Mononuclear cell (primary cell): ENCODE results near the gene EDAR. TPM values are rescaled to one million over a fixed set of nuclear protein-coding genes. Genes with fewer than 3 reads are reported as not detected.

Experiments
- H3K27me3 ChIP-seq: 2 replicates; pipeline ENCODE4 v1.6.0; 2011; ENCODE audit warnings: low read length, control low read depth; ENCODE audit not compliant: insufficient read depth
- H3K4me1 ChIP-seq: 2 replicates; pipeline ENCODE4 v1.5.1; 2011; ENCODE audit warnings: mild to moderate bottlenecking, low read length, control low read depth; ENCODE audit not compliant: insufficient read depth
- H3K4me3 ChIP-seq: 2 replicates; pipeline ENCODE4 v1.5.1; 2011; ENCODE audit warnings: mild to moderate bottlenecking, low read length, moderate library complexity
- H3K9me3 ChIP-seq: 2 replicates; pipeline ENCODE4 v1.5.1; 2011; ENCODE audit warnings: low read depth, mild to moderate bottlenecking, control low read depth, low read length
- total RNA-seq: library from RNA; depleted of rRNA; stranded (reverse); fragments of >200 nt; gene quantifications from one replicate; pipeline ENCODE4 v1.2.3, GENCODE V29; 2012

The EDAR gene
- total RNA-seq, 1 donor: 2.5 TPM

- H3K27me3 ChIP-seq: no peaks in the 10 kb centered on the region
- no peaks in the 10 kb centered on the region for H3K9me3 ChIP-seq
- no peak overlapping the region for H3K4me3 ChIP-seq
- no peaks in the 10 kb centered on the region for H3K4me1 ChIP-seq
Measured at GRCh38 chr2:108942231-108942825, 46.7 kb downstream of the EDAR start.

- Histone ChIP-seq H3K4me1 (no peaks in the 10 kb centered on the region), H3K4me3 (no peak overlapping the region), H3K9me3 (no peaks in the 10 kb centered on the region), H3K27me3 (no peaks in the 10 kb centered on the region)
Measured at GRCh38 chr2:108941767-108942166, 47.3 kb downstream of the EDAR start.

GRCh38 chr2:108941161-108941665 is 47.8 kb downstream of the EDAR start:
- Histone ChIP-seq H3K27me3 (no peaks in the 10 kb centered on the region), H3K4me1 (no peaks in the 10 kb centered on the region), H3K9me3 (no peaks in the 10 kb centered on the region), H3K4me3 (no peak overlapping the region)

GRCh38 chr2:108940156-108940555 is 48.9 kb downstream of the EDAR start:
- Histone ChIP-seq H3K27me3 (no peaks in the 10 kb centered on the region), H3K9me3 (no peaks in the 10 kb centered on the region), H3K4me3 (no peak overlapping the region), H3K4me1 (no peaks in the 10 kb centered on the region)

- H3K4me3 ChIP-seq: no peak overlapping the region
- no peaks in the 10 kb centered on the region for H3K27me3 ChIP-seq
Measured at GRCh38 chr2:108938077-108938710, 50.8 kb downstream of the EDAR start.

GRCh38 chr2:108937367-108938017 is 51.5 kb downstream of the EDAR start:
- Histone ChIP-seq H3K4me3 (no peak overlapping the region), H3K4me1 (no peaks in the 10 kb centered on the region), H3K27me3 (no peaks in the 10 kb centered on the region), H3K9me3 (no peaks in the 10 kb centered on the region)

More at GRCh38 chr2:108938077-108938710, 50.8 kb downstream of the EDAR start:
- Histone ChIP-seq H3K9me3 (no peaks in the 10 kb centered on the region), H3K4me1 (no peaks in the 10 kb centered on the region)

- Histone ChIP-seq H3K4me1 (no peaks in the 10 kb centered on the region), H3K27me3 (no peaks in the 10 kb centered on the region), H3K4me3 (no peak overlapping the region), H3K9me3 (no peaks in the 10 kb centered on the region)
Measured at GRCh38 chr2:108936866-108937265, 52.2 kb downstream of the EDAR start.

- Histone ChIP-seq H3K27me3 (no peaks in the 10 kb centered on the region), H3K9me3 (no peaks in the 10 kb centered on the region), H3K4me1 (no peaks in the 10 kb centered on the region), H3K4me3 (no peak overlapping the region)
Measured at GRCh38 chr2:108936076-108936864, 52.8 kb downstream of the EDAR start.

GRCh38 chr2:108935271-108935741 is 53.7 kb downstream of the EDAR start:
- Histone ChIP-seq H3K27me3 (no peaks in the 10 kb centered on the region), H3K4me1 (no peaks in the 10 kb centered on the region), H3K9me3 (no peaks in the 10 kb centered on the region), H3K4me3 (no peak overlapping the region)

- Histone ChIP-seq H3K9me3 (no peaks in the 10 kb centered on the region), H3K4me3 (no peak overlapping the region), H3K27me3 (no peaks in the 10 kb centered on the region), H3K4me1 (no peaks in the 10 kb centered on the region)
Measured at GRCh38 chr2:108934583-108935245, 54.3 kb downstream of the EDAR start.

- H3K4me3 ChIP-seq: no peak overlapping the region
- no peaks in the 10 kb centered on the region for H3K4me1 ChIP-seq
- H3K27me3 ChIP-seq: no peaks in the 10 kb centered on the region
- no peaks in the 10 kb centered on the region for H3K9me3 ChIP-seq
Measured at GRCh38 chr2:108934151-108934550, 54.9 kb downstream of the EDAR start.

GRCh38 chr2:108933691-108934117 is 55.3 kb downstream of the EDAR start:
- H3K9me3 ChIP-seq: no peaks in the 10 kb centered on the region
- no peaks in the 10 kb centered on the region for H3K4me1 ChIP-seq

GRCh38 chr2:108932736-108933332 is 56.2 kb downstream of the EDAR start:
- H3K4me3 ChIP-seq: no peak overlapping the region
- H3K4me1 ChIP-seq: no peaks in the 10 kb centered on the region
- H3K27me3 ChIP-seq: no peaks in the 10 kb centered on the region
- no peaks in the 10 kb centered on the region for H3K9me3 ChIP-seq

More at GRCh38 chr2:108933691-108934117, 55.3 kb downstream of the EDAR start:
- no peaks in the 10 kb centered on the region for H3K27me3 ChIP-seq
- no peak overlapping the region for H3K4me3 ChIP-seq

- H3K9me3 ChIP-seq: no peaks in the 10 kb centered on the region
- H3K27me3 ChIP-seq: no peaks in the 10 kb centered on the region
- H3K4me1 ChIP-seq: no peaks in the 10 kb centered on the region
- H3K4me3 ChIP-seq: no peak overlapping the region
Measured at GRCh38 chr2:108931372-108931771, 57.6 kb downstream of the EDAR start.
